Measurements from ENCODE around the gene HDAC2.
"Not testable (repeated sequence)": the region's sequence is repeated elsewhere in the genome, so short reads cannot be mapped to it uniquely, and the experiment has no call there.

The HDAC2 gene

GRCh38 chr6:113920663-113921267, 50.2 kb downstream of the HDAC2 start:
- no peaks in the 10 kb centered on the region for H3F3A ChIP-seq (ENCODE audit: low read depth)
- peaks cover 25% of the 10 kb centered on the region for H3K4me1 ChIP-seq (ENCODE audit: insufficient read depth, low read length, poor library complexity, severe bottlenecking)
- no peaks in the 10 kb centered on the region for H3K79me2 ChIP-seq (ENCODE audit: insufficient read depth, low read length)
- no peak for TF ChIP-seq EZH2phosphoT487 (IDR thresholded peaks at IDR 0.05; ENCODE audit: borderline replicate concordance)
- H3K27me3 ChIP-seq (ENCODE audit: insufficient read depth, low read length, poor library complexity, severe bottlenecking), result no peaks in the 10 kb centered on the region
- no peaks in the 10 kb centered on the region for H3K9me3 ChIP-seq (ENCODE audit: insufficient read depth, low read depth, low read length)
- H3K9ac ChIP-seq (ENCODE audit: low read depth, low read length, poor library complexity, severe bottlenecking), result no peak overlapping the region
- no peaks in the 10 kb centered on the region for H4K20me1 ChIP-seq (ENCODE audit: insufficient read depth, low read length, poor library complexity, severe bottlenecking)
- no peaks in the 10 kb centered on the region for H3K9me2 ChIP-seq (replicated peaks; ENCODE audit: low read depth, low read length)
- peak overlapping the region; percentile 63; the same call in 1 of the 2 replicates for H2AFZ ChIP-seq (ENCODE audit: low read length)
- H3K36me3 ChIP-seq (ENCODE audit: insufficient read depth, low read length), result no peaks in the 10 kb centered on the region
- peak overlapping the region; percentile 32 for H3K4me3 ChIP-seq (ENCODE audit: low read length, poor library complexity, severe bottlenecking)
- peak overlapping the region; percentile 53 for H3K4me2 ChIP-seq (ENCODE audit: low read depth, low read length, poor library complexity, severe bottlenecking)

- not testable (repeated sequence) for H3K4me2 ChIP-seq (ENCODE audit: low read depth, low read length, poor library complexity, severe bottlenecking); H3K4me3 ChIP-seq (ENCODE audit: low read length, poor library complexity, severe bottlenecking); H4K20me1 ChIP-seq (ENCODE audit: insufficient read depth, low read length, poor library complexity, severe bottlenecking); H3K4me1 ChIP-seq (ENCODE audit: insufficient read depth, low read length, poor library complexity, severe bottlenecking); H3K9me2 ChIP-seq (replicated peaks; ENCODE audit: low read depth, low read length); H3F3A ChIP-seq (ENCODE audit: low read depth); H2AFZ ChIP-seq (ENCODE audit: low read length); H3K36me3 ChIP-seq (ENCODE audit: insufficient read depth, low read length); H3K27me3 ChIP-seq (ENCODE audit: insufficient read depth, low read length, poor library complexity, severe bottlenecking); H3K79me2 ChIP-seq (ENCODE audit: insufficient read depth, low read length); H3K9me3 ChIP-seq (ENCODE audit: insufficient read depth, low read depth, low read length); H3K9ac ChIP-seq (ENCODE audit: low read depth, low read length, poor library complexity, severe bottlenecking)
Measured at GRCh38 chr6:113910285-113910684, 60.7 kb downstream of the HDAC2 start.

- H3K4me1 ChIP-seq (ENCODE audit: insufficient read depth, low read length, poor library complexity, severe bottlenecking), result no peaks in the 10 kb centered on the region
- H3K9me3 ChIP-seq (ENCODE audit: insufficient read depth, low read depth, low read length), result no peaks in the 10 kb centered on the region
- H3F3A ChIP-seq (ENCODE audit: low read depth), result no peaks in the 10 kb centered on the region
- H3K27me3 ChIP-seq (ENCODE audit: insufficient read depth, low read length, poor library complexity, severe bottlenecking), result no peaks in the 10 kb centered on the region
- no peak overlapping the region for H3K4me2 ChIP-seq (ENCODE audit: low read depth, low read length, poor library complexity, severe bottlenecking)
- no peaks in the 10 kb centered on the region for H3K9me2 ChIP-seq (replicated peaks; ENCODE audit: low read depth, low read length)
- H3K36me3 ChIP-seq (ENCODE audit: insufficient read depth, low read length), result no peaks in the 10 kb centered on the region
- no peak overlapping the region for H3K9ac ChIP-seq (ENCODE audit: low read depth, low read length, poor library complexity, severe bottlenecking)
- no peak overlapping the region for H3K4me3 ChIP-seq (ENCODE audit: low read length, poor library complexity, severe bottlenecking)
- peak; percentile 78 for TF ChIP-seq CTCF (conservative IDR thresholded peaks at IDR 0.05; ENCODE audit: low read length)
- no peak for TF ChIP-seq EZH2phosphoT487 (IDR thresholded peaks at IDR 0.05; ENCODE audit: borderline replicate concordance)
- no peak overlapping the region for H2AFZ ChIP-seq (ENCODE audit: low read length)
- no peaks in the 10 kb centered on the region for H3K79me2 ChIP-seq (ENCODE audit: insufficient read depth, low read length)
- H4K20me1 ChIP-seq (ENCODE audit: insufficient read depth, low read length, poor library complexity, severe bottlenecking), result no peaks in the 10 kb centered on the region
Measured at GRCh38 chr6:113909224-113909856, 61.6 kb downstream of the HDAC2 start.

GRCh38 chr6:113908801-113909200, 62.1 kb downstream of the HDAC2 start:
- no peak for TF ChIP-seq CTCF (conservative IDR thresholded peaks at IDR 0.05; ENCODE audit: low read length)
- no peak for TF ChIP-seq EZH2phosphoT487 (IDR thresholded peaks at IDR 0.05; ENCODE audit: borderline replicate concordance)

More at GRCh38 chr6:113908801-113909200, 62.1 kb downstream of the HDAC2 start:
- H2AFZ ChIP-seq (ENCODE audit: low read length), result no peak overlapping the region
- no peaks in the 10 kb centered on the region for H3K27me3 ChIP-seq (ENCODE audit: insufficient read depth, low read length, poor library complexity, severe bottlenecking)
- H3K4me2 ChIP-seq (ENCODE audit: low read depth, low read length, poor library complexity, severe bottlenecking), result no peak overlapping the region
- no peaks in the 10 kb centered on the region for H3K79me2 ChIP-seq (ENCODE audit: insufficient read depth, low read length)
- no peaks in the 10 kb centered on the region for H3K36me3 ChIP-seq (ENCODE audit: insufficient read depth, low read length)
- H3K9me2 ChIP-seq (replicated peaks; ENCODE audit: low read depth, low read length), result no peaks in the 10 kb centered on the region
- H4K20me1 ChIP-seq (ENCODE audit: insufficient read depth, low read length, poor library complexity, severe bottlenecking), result no peaks in the 10 kb centered on the region
- H3K4me3 ChIP-seq (ENCODE audit: low read length, poor library complexity, severe bottlenecking), result no peak overlapping the region
- no peaks in the 10 kb centered on the region for H3K4me1 ChIP-seq (ENCODE audit: insufficient read depth, low read length, poor library complexity, severe bottlenecking)
- H3K9ac ChIP-seq (ENCODE audit: low read depth, low read length, poor library complexity, severe bottlenecking), result no peak overlapping the region
- H3K9me3 ChIP-seq (ENCODE audit: insufficient read depth, low read depth, low read length), result no peaks in the 10 kb centered on the region
- H3F3A ChIP-seq (ENCODE audit: low read depth), result no peaks in the 10 kb centered on the region

All from Loucy (cell line).